ENCODE results near the gene CCNB2.

The CCNB2 gene

GRCh38 chr15:59169251-59169708 lies 64.3 kb downstream of the CCNB2 start:
- DNase-seq: no peak

DNA sequence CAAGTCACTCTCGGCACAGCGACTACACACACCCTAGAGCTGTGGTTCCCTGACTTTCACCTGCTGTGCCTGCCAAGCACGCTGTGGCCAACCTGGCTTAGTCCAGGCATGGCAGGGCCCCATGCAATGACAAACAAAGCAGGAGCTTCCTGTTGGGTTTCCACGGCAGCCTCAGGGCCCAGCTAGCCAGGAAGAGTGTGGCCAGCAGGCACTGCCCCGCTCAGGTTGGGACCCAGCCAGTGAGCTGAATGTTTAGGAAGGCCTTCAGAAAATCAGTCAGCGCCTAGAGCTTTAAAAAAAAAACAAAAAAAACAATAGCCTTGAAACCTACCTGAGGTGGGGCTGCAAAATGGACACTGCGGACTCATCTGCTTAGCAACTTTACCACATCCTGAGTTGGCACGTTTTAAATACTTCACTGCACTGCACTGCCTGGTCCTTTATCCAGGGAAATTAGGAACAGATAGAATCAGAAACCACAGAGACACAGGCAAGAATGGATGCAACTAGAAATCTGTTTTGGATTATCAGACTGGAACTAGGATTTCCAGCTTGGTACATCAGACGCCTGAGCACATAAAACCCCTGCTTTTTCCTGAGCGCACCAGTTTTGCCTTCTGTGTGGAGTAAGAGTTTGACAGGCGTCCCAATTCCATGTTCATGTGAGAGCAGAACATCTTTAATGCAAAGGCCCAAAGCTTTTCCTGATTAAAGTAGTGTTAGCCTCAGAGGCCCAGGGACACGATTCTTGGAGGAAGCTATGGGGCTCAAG lies 65.5 kb downstream of the CCNB2 start:
- DNase-seq: peak in 1 of 2 experiments; percentile 52

DNA sequence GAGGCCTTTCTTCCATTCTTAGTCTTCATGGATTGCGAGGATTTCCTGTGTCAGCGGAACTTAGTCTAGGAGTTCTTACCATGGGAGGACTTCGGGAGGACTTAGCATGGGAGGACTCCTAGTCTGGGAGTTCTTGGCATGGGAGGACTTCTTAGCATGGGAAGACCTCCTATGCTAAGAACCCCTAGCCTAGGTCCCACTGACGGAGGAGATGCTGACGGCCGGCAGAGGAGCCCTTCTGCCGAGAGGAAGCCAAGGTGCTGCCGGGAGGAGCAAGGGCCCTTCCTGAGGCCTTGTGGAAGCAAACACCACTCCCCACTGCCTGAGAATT lies 66.1 kb downstream of the CCNB2 start:
- DNase-seq: no peak

- DNase-seq: no peak
Measured at GRCh38 chr15:59172289-59172901, 67.4 kb downstream of the CCNB2 start.

DNA sequence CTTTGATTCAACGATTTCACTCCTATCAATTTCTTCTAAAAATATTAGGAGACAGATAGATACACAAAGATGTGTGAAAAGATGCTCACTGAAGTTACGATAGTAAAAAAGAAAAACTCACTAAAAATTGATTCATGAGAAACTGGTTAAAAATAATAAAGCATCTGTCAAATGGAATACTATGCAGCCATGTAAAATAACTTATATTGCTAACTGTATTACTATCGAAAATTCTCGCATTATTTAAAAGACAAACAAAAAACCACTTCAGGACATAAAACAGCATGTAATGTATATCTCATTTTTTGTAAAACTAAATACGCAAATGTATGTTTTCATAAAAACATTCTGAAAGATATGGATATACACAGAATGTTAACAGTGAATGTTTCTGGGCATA lies 68.2 kb downstream of the CCNB2 start:
- DNase-seq: no peak

- no peak for DNase-seq
Measured at GRCh38 chr15:59174151-59174834, 69.3 kb downstream of the CCNB2 start.
